Lower leg skin (tissue), 4 donors: ENCODE data around the gene SKA3. TPM values are rescaled to one million over a fixed set of nuclear protein-coding genes. Genes with fewer than 3 reads are reported as not detected.

Source experiments
- DNase-seq, 2 donors: peaks; one replicate each; pipeline ENCODE4 v3.0.0-alpha.2; 2019; ENCODE audit warnings: low spot score in 2 of 2
- H3K4me3 ChIP-seq: fragments of 200-600 bp; sonication (generic); 2 replicates; pipeline ENCODE4 v1.5.1; 2017; ENCODE audit warnings: mild to moderate bottlenecking, low read depth; ENCODE audit not compliant: poor library complexity, severe bottlenecking
- CTCF ChIP-seq, 3 donors: fragments of 450-650 bp; IDR thresholded peaks; one replicate each; pipeline ENCODE4 v1.5.1; 2016; ENCODE audit warnings: antibody characterized with exemption in 3 of 3, mild to moderate bottlenecking in 3 of 3, moderate library complexity in 2 of 3
- POLR2A ChIP-seq, 2 donors: fragments of 450-650 bp; IDR thresholded peaks; one replicate each; pipeline ENCODE4 v1.6.1; 2016 to 2017; ENCODE audit warnings: antibody characterized with exemption in 2 of 2, mild to moderate bottlenecking in 1 of 2, moderate library complexity in 1 of 2
- WGBS, 2 donors: methylation state at CpG; one replicate each; pipeline ENCODE4 v1.1.5; 2018; 5-methylcytosine and 5-hydroxymethylcytosine counted together
- intact Hi-C: fragments of 100-400 bp; cut with DNase I; formaldehyde crosslinking; loops from one replicate; pipeline ENCODE4 v1.15.0; 2023; ENCODE audit warnings: low total_unique reads
- total RNA-seq, 4 donors: library from RNA; depleted of rRNA; stranded (reverse); fragments of >200 nt; gene quantifications; one replicate each; pipeline ENCODE4 v1.1.0, GENCODE V29; 2016

SKA3 gene
- total RNA-seq, 4 donors from 2014 or later, result 0.53 to 15.3 (median 2.0) TPM

GRCh38 chr13:21119526-21119925 lies 56.8 kb downstream of the SKA3 start:
- intact Hi-C loops, result loop anchor here (10.0 kb wide), 1 partner anchor 365 kb away; no protein-coding TSS in a partner anchor
- 90 to 99% methylated on average over 2 of the region's 2 CpGs for WGBS, 2 donors
- no peak for DNase-seq
- TF ChIP-seq POLR2A (IDR thresholded peaks at IDR 0.05), result no peak
- TF ChIP-seq CTCF (IDR thresholded peaks at IDR 0.05), result no peak
- no peak overlapping the region for H3K4me3 ChIP-seq

GRCh38 chr13:21118180-21118579 lies 58.2 kb downstream of the SKA3 start:
- intact Hi-C loops, result loop anchor here (10.0 kb wide), 1 partner anchor 367 kb away; no protein-coding TSS in a partner anchor
- H3K4me3 ChIP-seq, result no peak overlapping the region
- TF ChIP-seq POLR2A (IDR thresholded peaks at IDR 0.05) (no peak), CTCF (IDR thresholded peaks at IDR 0.05) (no peak)
- DNase-seq, result no peak
- 78 to 85% methylated on average over 5 of the region's 5 CpGs for whole genome bisulfite sequencing, 2 donors

- TF ChIP-seq CTCF (IDR thresholded peaks at IDR 0.05), result no peak
- intact Hi-C loops, result loop anchor here (10.0 kb wide), 1 partner anchor 368 kb away; no protein-coding TSS in a partner anchor
- no peak overlapping the region for H3K4me3 ChIP-seq
- 95 to 97% methylated on average over 1 of the region's 1 CpG for WGBS, 2 donors
- DNase-seq, result no peak
Measured at GRCh38 chr13:21117104-21117809, 59.1 kb downstream of the SKA3 start.

- TF ChIP-seq CTCF (IDR thresholded peaks at IDR 0.05), result no peak
- TF ChIP-seq POLR2A (IDR thresholded peaks at IDR 0.05), result no peak
- intact Hi-C loops, result loop anchor here (10.0 kb wide), 1 partner anchor 369 kb away; no protein-coding TSS in a partner anchor
- H3K4me3 ChIP-seq, result no peak overlapping the region
- no peak for DNase-seq
- WGBS, 2 donors, result 90 to 95% methylated on average over 6 of the region's 6 CpGs
Measured at GRCh38 chr13:21116141-21116540, 60.2 kb downstream of the SKA3 start.

GRCh38 chr13:21115231-21115630 lies 61.1 kb downstream of the SKA3 start:
- 73 to 87% methylated on average over 3 of the region's 3 CpGs for WGBS, 2 donors
- TF ChIP-seq CTCF (IDR thresholded peaks at IDR 0.05) (no peak), POLR2A (IDR thresholded peaks at IDR 0.05) (no peak)
- intact Hi-C loops, result loop anchor here (10.0 kb wide), 1 partner anchor 370 kb away; no protein-coding TSS in a partner anchor
- DNase-seq, result no peak
- H3K4me3 ChIP-seq, result no peak overlapping the region
